HCT116 (cell line): ENCODE measurements around the gene MLYCD. TPM values are rescaled to one million over a fixed set of nuclear protein-coding genes. Genes with fewer than 3 reads are reported as not detected.

Source experiments
- ATAC-seq: fragments of 200-7000 bp; cut with Tn5 transposase; 2 replicates; pipeline ENCODE4 v1.9.1; 2020; ENCODE audit warnings: mild to moderate bottlenecking, moderate library complexity
- BruUV-seq: library from RNA; stranded (reverse); fragments of 400-500 nt; replicated peaks from 2 replicates; lab custom pipeline; 2021; lab: Mats Ljungman, UMichigan
- CTCF ChIA-PET: fragments of 300-600 bp; sonication (Branson Sonifier 250); formaldehyde crosslinking; loops from one replicate; lab custom pipeline; 2021; ENCODE audit warnings: antibody characterized with exemption; lab: Charles Lee
- POLR2A ChIA-PET: fragments of 300-600, 350-600 bp; sonication (Branson Sonifier 250); formaldehyde crosslinking; loops from one replicate; lab custom pipeline; 2021; ENCODE audit warnings: antibody characterized with exemption; lab: Charles Lee
- RAD21 ChIA-PET, 2 experiments: fragments of 300-600 bp; sonication (Branson Sonifier 250); formaldehyde crosslinking; loops; one replicate each; lab custom pipeline; 2023; ENCODE audit warnings: low total read pairs in 2 of 2; ENCODE audit not compliant: uncharacterized antibody in 2 of 2, unreplicated experiment in 2 of 2, low non-redundant PET in 1 of 2; lab: Charles Lee
- DNase-seq: peaks from one replicate; pipeline ENCODE4 v3.0.0-alpha.2; 2010; ENCODE audit warnings: low read depth, low spot score
- H2AFZ ChIP-seq: fragments of 200-600 bp; shearing (Covaris generic), sonication (generic); 2 replicates; pipeline ENCODE4 v1.6.1; 2017; ENCODE audit warnings: low read depth, mixed run types, mixed read lengths, antibody characterized with exemption, low read length; ENCODE audit not compliant: poor library complexity, severe bottlenecking
- H3K27ac ChIP-seq: 2 replicates; pipeline ENCODE4 v1.5.1; 2012; ENCODE audit warnings: low read depth, low read length
- H3K27me3 ChIP-seq: fragments of 200-600 bp; sonication (generic); 2 replicates; pipeline ENCODE4 v1.6.1; 2016; ENCODE audit warnings: mixed run types, low read length, mixed read lengths; ENCODE audit not compliant: insufficient read depth
- H3K36me3 ChIP-seq, 2 experiments: fragments of 200-500 bp in 1 of 2; fragments of 200-600 bp in 1 of 2; sonication (Bioruptor generic) in 1 of 2; sonication (generic) in 1 of 2; 2 replicates each; pipeline versions ENCODE4 v1.5.1 to v1.6.1; 2014 to 2016; ENCODE audit warnings: low read length in 2 of 2, inconsistent platforms in 1 of 2, mixed read lengths in 1 of 2, mixed run types in 1 of 2; ENCODE audit not compliant: insufficient read depth in 2 of 2, control insufficient read depth in 1 of 2
- H3K4me1 ChIP-seq, 2 experiments: fragments of 200-600 bp in 1 of 2; sonication (generic) in 1 of 2; 2 replicates each; pipeline versions ENCODE4 v1.5.1 to v1.6.1; 2012 to 2017; ENCODE audit warnings: low read length in 2 of 2, inconsistent platforms in 1 of 2, mild to moderate bottlenecking in 1 of 2, mixed read lengths in 1 of 2, mixed run types in 1 of 2, moderate library complexity in 1 of 2; ENCODE audit not compliant: insufficient read depth in 2 of 2, control insufficient read depth in 1 of 2
- H3K4me2 ChIP-seq: fragments of 200-600 bp; sonication (generic); 2 replicates; pipeline ENCODE4 v1.6.1; 2017; ENCODE audit warnings: mixed run types, low read length, mixed read lengths
- H3K4me3 ChIP-seq, 2 experiments: fragments of 200-600 bp in 1 of 2; sonication (generic) in 1 of 2; replicated peaks in 1 of 2; 2 replicates each; pipeline ENCODE4 v1.5.1; 2011 to 2016; ENCODE audit warnings: low read length in 2 of 2, control low read depth in 1 of 2, low read depth in 1 of 2, mild to moderate bottlenecking in 1 of 2, mixed read lengths in 1 of 2, mixed run types in 1 of 2
- H3K79me2 ChIP-seq: fragments of 200-600 bp; sonication (generic); 2 replicates; pipeline ENCODE4 v1.6.1; 2017; ENCODE audit warnings: mild to moderate bottlenecking, mixed run types, low read length, moderate library complexity, mixed read lengths; ENCODE audit not compliant: insufficient read depth
- H3K9ac ChIP-seq: fragments of 200-600 bp; sonication (generic); 2 replicates; pipeline ENCODE4 v1.6.1; 2016; ENCODE audit warnings: low read length, mixed read lengths
- H3K9me2 ChIP-seq: fragments of 200-600 bp; sonication (generic), shearing (Covaris generic); 2 replicates; pipeline ENCODE4 v1.6.1; 2017; ENCODE audit warnings: mixed run types, mild to moderate bottlenecking, moderate library complexity; ENCODE audit not compliant: insufficient read depth
- H3K9me3 ChIP-seq, 2 experiments: fragments of 200-500 bp in 1 of 2; fragments of 200-600 bp in 1 of 2; sonication (Bioruptor generic) in 1 of 2; sonication (generic) in 1 of 2; 2 replicates each; pipeline ENCODE4 v1.6.1; 2014 to 2017; ENCODE audit warnings: low read length in 2 of 2, mixed read lengths in 2 of 2, inconsistent platforms in 1 of 2, low read depth in 1 of 2, mild to moderate bottlenecking in 1 of 2, mixed run types in 1 of 2, moderate library complexity in 1 of 2; ENCODE audit not compliant: control insufficient read depth in 1 of 2, insufficient read depth in 1 of 2
- H4K20me1 ChIP-seq: fragments of 200-600 bp; sonication (generic), shearing (Covaris generic); 2 replicates; pipeline ENCODE4 v1.6.1; 2017; ENCODE audit warnings: mixed run types, mild to moderate bottlenecking, moderate library complexity; ENCODE audit not compliant: insufficient read depth
- CEBPB ChIP-seq: IDR thresholded peaks from 2 replicates; pipeline ENCODE4 v1.6.1; 2012; ENCODE audit warnings: low read depth
- ELF1 ChIP-seq: IDR thresholded peaks from 2 replicates; pipeline ENCODE4 v1.6.1; 2012; ENCODE audit warnings: low read depth, borderline replicate concordance
- EZH2 ChIP-seq: fragments of 200-600 bp; sonication (generic); IDR thresholded peaks from 2 replicates; pipeline ENCODE4 v1.6.1; 2017; ENCODE audit warnings: antibody characterized with exemption, mixed run types
- EZH2phosphoT487 ChIP-seq: fragments of 200-600 bp; IDR thresholded peaks from 2 replicates; pipeline ENCODE4 v1.6.1; 2018; ENCODE audit warnings: antibody characterized with exemption, borderline replicate concordance
- FOSL1 ChIP-seq: IDR thresholded peaks from 2 replicates; pipeline ENCODE4 v1.6.1; 2012; ENCODE audit warnings: low read depth
- JUND ChIP-seq: IDR thresholded peaks from 2 replicates; pipeline ENCODE4 v1.6.1; 2012
- POLR2A ChIP-seq: IDR thresholded peaks from 2 replicates; pipeline ENCODE4 v1.7.0; 2011; ENCODE audit warnings: borderline replicate concordance; ENCODE audit not compliant: insufficient read depth, insufficient read length; ENCODE audit errors: extremely low read depth
- POLR2AphosphoS5 ChIP-seq: IDR thresholded peaks from 2 replicates; pipeline ENCODE4 v1.6.1; 2011; ENCODE audit warnings: mild to moderate bottlenecking, low read depth, low read length, moderate library complexity
- SIN3A ChIP-seq: IDR thresholded peaks from 2 replicates; pipeline ENCODE4 v1.6.1; 2012; ENCODE audit warnings: low read depth
- SP1 ChIP-seq: IDR thresholded peaks from 2 replicates; pipeline ENCODE4 v1.6.1; 2012; ENCODE audit warnings: low read depth
- SRF ChIP-seq: IDR thresholded peaks from 2 replicates; pipeline ENCODE4 v1.6.1; 2012; ENCODE audit warnings: low read depth
- TCF7L2 ChIP-seq: IDR thresholded peaks from 2 replicates; pipeline ENCODE4 v1.7.0; 2011; ENCODE audit warnings: borderline replicate concordance, inconsistent platforms; ENCODE audit not compliant: insufficient read depth, insufficient read length; ENCODE audit errors: extremely low read depth
- YY1 ChIP-seq: IDR thresholded peaks from 2 replicates; pipeline ENCODE4 v1.6.1; 2011; ENCODE audit warnings: low read length, low read depth, moderate library complexity, mild to moderate bottlenecking; ENCODE audit not compliant: insufficient replicate concordance; ENCODE audit errors: extremely low read depth
- ZFX ChIP-seq: fragments of 450-650 bp; IDR thresholded peaks from 2 replicates; pipeline ENCODE4 v1.6.1; 2017
- ZNF274 ChIP-seq: fragments of 200-500 bp; sonication (Bioruptor generic); IDR thresholded peaks from 2 replicates; pipeline ENCODE4 v1.6.1; 2014; ENCODE audit warnings: mild to moderate bottlenecking, low read depth, low read length, inconsistent platforms
- intact Hi-C: fragments of 100-400 bp; cut with micrococcal nuclease; formaldehyde crosslinking; loops from 2 replicates; pipeline ENCODE4 v1.10.0; 2022
- total RNA-seq: library from RNA; stranded (reverse); gene quantifications from one replicate; pipeline ENCODE4 v1.2.1, GENCODE V29; 2021; ENCODE audit not compliant: unreplicated experiment
- TF ChIP-seq, protein P1 (sequence below): IDR thresholded peaks from 2 replicates; pipeline ENCODE4 v1.6.1; 2012
- TF ChIP-seq, protein P2 (sequence below): IDR thresholded peaks from 2 replicates; pipeline ENCODE4 v1.6.1; 2012; ENCODE audit warnings: low read depth
- TF ChIP-seq, protein P3 (sequence below): IDR thresholded peaks from 2 replicates; pipeline ENCODE4 v1.6.1; 2012

MLYCD gene
- total RNA-seq, 1 experiment from 2014 or later: 3.9 TPM

DNA sequence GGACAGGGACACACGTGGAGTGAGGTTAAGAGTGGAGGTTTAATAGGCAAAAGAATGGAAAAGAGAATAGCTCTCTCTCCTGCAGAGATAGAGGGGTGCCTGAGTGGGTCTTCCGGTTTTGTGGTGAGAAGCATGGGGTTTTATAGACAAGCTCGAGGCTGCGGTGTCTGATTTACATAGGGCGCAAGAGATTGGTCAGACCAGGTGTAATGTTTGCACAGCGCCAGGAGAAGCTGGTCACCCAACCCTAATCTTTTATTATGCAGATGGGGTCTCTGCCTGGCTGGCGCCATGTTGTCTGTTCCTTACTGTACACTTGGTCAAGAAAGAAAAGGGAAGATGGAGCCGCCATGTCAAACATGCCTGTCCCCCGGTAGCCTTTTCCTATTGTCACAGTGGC lies 44.5 kb upstream of the MLYCD start:
- DNase-seq (no peak), ATAC-seq (no peak)
- Histone ChIP-seq H3K4me3 (no peak overlapping the region), H3K36me3 (no peaks in the 10 kb centered on the region), H3K79me2 (no peaks in the 10 kb centered on the region), H3K9me3 (no peaks in the 10 kb centered on the region), H3K9ac (no peak overlapping the region), H3K4me1 (no peaks in the 10 kb centered on the region), H2AFZ (no peak overlapping the region), H3K9me2 (no peaks in the 10 kb centered on the region), H3K27ac (no peak overlapping the region), H3K27me3 (peaks cover 17% of the 10 kb centered on the region; the same call in 1 of the 2 replicates), H3K4me2 (no peak overlapping the region), H4K20me1 (no peaks in the 10 kb centered on the region)
- ChIA-PET RAD21 (no interaction called here), POLR2A (no interaction called here), CTCF (no interaction called here)
- BruUV-seq: no TSS peak
- TF ChIP-seq YY1: no peak
- no peak for TF ChIP-seq ZFX
- TF ChIP-seq, protein P1, sequence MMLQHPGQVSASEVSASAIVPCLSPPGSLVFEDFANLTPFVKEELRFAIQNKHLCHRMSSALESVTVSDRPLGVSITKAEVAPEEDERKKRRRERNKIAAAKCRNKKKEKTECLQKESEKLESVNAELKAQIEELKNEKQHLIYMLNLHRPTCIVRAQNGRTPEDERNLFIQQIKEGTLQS: no peak
- intact Hi-C loops: no loop called here

DNA sequence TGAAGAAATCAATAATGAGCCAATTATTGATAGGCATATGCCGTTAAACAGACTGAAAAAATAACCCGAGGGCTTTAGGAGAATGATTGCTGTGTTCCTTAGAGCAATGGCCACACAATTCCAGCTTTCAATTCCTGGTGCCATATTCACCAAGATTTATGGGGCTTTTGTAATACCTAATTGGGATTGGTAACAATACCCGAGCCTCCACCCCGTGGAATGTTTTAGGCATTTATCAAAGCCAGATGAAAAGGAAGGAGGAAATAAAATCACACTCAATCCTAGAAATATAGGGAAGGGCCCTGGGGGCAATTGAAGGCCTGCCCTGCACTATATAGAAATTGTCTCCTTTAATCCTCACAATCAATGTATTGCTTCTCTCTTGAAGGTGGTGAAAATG lies 42.1 kb upstream of the MLYCD start:
- DNase-seq (no peak), ATAC-seq (no peak)
- Histone ChIP-seq H3K27me3 (peaks cover 17% of the 10 kb centered on the region; the same call in 1 of the 2 replicates), H3K79me2 (no peaks in the 10 kb centered on the region), H4K20me1 (no peaks in the 10 kb centered on the region), H2AFZ (no peak overlapping the region), H3K9ac (no peak overlapping the region), H3K4me3 (no peak overlapping the region), H3K4me2 (no peak overlapping the region), H3K4me1 (no peaks in the 10 kb centered on the region), H3K27ac (no peak overlapping the region), H3K9me2 (no peaks in the 10 kb centered on the region), H3K36me3 (no peaks in the 10 kb centered on the region), H3K9me3 (no peaks in the 10 kb centered on the region)
- ChIA-PET RAD21 (no interaction called here), POLR2A (no interaction called here), CTCF (no interaction called here)
- TF ChIP-seq SP1 (no peak), ZNF274 (no peak), EZH2 (no peak), SIN3A (no peak), ELF1 (no peak), YY1 (no peak), SRF (no peak), CEBPB (no peak), FOSL1 (no peak), EZH2phosphoT487 (no peak), TCF7L2 (no peak), POLR2A (no peak), JUND (no peak), POLR2AphosphoS5 (no peak)
- TF ChIP-seq, protein P2, sequence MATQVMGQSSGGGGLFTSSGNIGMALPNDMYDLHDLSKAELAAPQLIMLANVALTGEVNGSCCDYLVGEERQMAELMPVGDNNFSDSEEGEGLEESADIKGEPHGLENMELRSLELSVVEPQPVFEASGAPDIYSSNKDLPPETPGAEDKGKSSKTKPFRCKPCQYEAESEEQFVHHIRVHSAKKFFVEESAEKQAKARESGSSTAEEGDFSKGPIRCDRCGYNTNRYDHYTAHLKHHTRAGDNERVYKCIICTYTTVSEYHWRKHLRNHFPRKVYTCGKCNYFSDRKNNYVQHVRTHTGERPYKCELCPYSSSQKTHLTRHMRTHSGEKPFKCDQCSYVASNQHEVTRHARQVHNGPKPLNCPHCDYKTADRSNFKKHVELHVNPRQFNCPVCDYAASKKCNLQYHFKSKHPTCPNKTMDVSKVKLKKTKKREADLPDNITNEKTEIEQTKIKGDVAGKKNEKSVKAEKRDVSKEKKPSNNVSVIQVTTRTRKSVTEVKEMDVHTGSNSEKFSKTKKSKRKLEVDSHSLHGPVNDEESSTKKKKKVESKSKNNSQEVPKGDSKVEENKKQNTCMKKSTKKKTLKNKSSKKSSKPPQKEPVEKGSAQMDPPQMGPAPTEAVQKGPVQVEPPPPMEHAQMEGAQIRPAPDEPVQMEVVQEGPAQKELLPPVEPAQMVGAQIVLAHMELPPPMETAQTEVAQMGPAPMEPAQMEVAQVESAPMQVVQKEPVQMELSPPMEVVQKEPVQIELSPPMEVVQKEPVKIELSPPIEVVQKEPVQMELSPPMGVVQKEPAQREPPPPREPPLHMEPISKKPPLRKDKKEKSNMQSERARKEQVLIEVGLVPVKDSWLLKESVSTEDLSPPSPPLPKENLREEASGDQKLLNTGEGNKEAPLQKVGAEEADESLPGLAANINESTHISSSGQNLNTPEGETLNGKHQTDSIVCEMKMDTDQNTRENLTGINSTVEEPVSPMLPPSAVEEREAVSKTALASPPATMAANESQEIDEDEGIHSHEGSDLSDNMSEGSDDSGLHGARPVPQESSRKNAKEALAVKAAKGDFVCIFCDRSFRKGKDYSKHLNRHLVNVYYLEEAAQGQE: no peak
- TF ChIP-seq, protein P1: no peak
- TF ChIP-seq, protein P3, sequence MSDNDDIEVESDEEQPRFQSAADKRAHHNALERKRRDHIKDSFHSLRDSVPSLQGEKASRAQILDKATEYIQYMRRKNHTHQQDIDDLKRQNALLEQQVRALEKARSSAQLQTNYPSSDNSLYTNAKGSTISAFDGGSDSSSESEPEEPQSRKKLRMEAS: no peak
- intact Hi-C loops: no loop called here
- no TSS peak for BruUV-seq
